ENCODE results near the gene EML6.
A peak's percentile ranks its signal among the peaks of the same experiment; 100 is the strongest.

The EML6 gene

GRCh38 chr2:55012672-55013484, 289.4 kb downstream of the EML6 start:
- DNase-seq = no peak

- no peak for DNase-seq
These were observed 290.5 kb downstream of the EML6 start for GRCh38 chr2:55013936-55014335.

GRCh38 chr2:55014962-55015939, 291.8 kb downstream of the EML6 start:
- peak; percentile 83 for DNase-seq

- DNase-seq = no peak
These were observed 294.0 kb downstream of the EML6 start for GRCh38 chr2:55017428-55017827.

GRCh38 chr2:55017880-55018279, 294.4 kb downstream of the EML6 start:
- DNase-seq = no peak

- DNase-seq = no peak
These were observed 295.2 kb downstream of the EML6 start for GRCh38 chr2:55018619-55019018.

- DNase-seq = no peak
These were observed 296.2 kb downstream of the EML6 start for GRCh38 chr2:55019526-55020258.
